IMR-90 (cell line): Measurements from ENCODE around the gene ANGPTL1. TPM values are rescaled to one million over a fixed set of nuclear protein-coding genes. Genes with fewer than 3 reads are reported as not detected.

ENCODE experiments used
- ATAC-seq: fragments of 200-7000 bp; cut with Tn5 transposase; 2 replicates; pipeline ENCODE4 v1.9.1; 2020; ENCODE audit warnings: low read depth, mild to moderate bottlenecking, moderate library complexity
- BruUV-seq: library from RNA; stranded (reverse); fragments of 400-500 nt; replicated peaks from 2 replicates; lab custom pipeline; 2021; lab: Mats Ljungman, UMichigan
- CTCF ChIA-PET: fragments of 300-600 bp; formaldehyde crosslinking; extraction: SDS; loops from one replicate; lab custom pipeline; 2021; ENCODE audit warnings: antibody characterized with exemption; lab: Yijun Ruan, JAX
- POLR2A ChIA-PET: fragments of 300-600 bp; sonication (Branson Sonifier 250); formaldehyde crosslinking; loops from one replicate; lab custom pipeline; 2022; ENCODE audit warnings: antibody characterized with exemption; ENCODE audit not compliant: unreplicated experiment; lab: Charles Lee
- DNase-seq: peaks from one replicate; pipeline ENCODE4 v3.0.0; 2013
- H2AFZ ChIP-seq: replicated peaks from 2 replicates; pipeline ENCODE3; 2013; ENCODE audit warnings: low read length, mild to moderate bottlenecking; ENCODE audit not compliant: poor library complexity
- H2AK5ac ChIP-seq: 2 replicates; pipeline ENCODE4 v1.6.1; 2013; ENCODE audit warnings: low read depth, low read length, inconsistent platforms
- H2AK9ac ChIP-seq: replicated peaks from 2 replicates; pipeline ENCODE3; 2013; ENCODE audit warnings: mild to moderate bottlenecking, low read depth, low read length, moderate library complexity; ENCODE audit not compliant: poor library complexity
- H2BK120ac ChIP-seq: 2 replicates; pipeline ENCODE4 v1.6.1; 2013; ENCODE audit warnings: low read depth, low read length, inconsistent platforms
- H2BK15ac ChIP-seq: 3 replicates; pipeline ENCODE4 v1.6.1; 2013; ENCODE audit warnings: low read depth, low read length, inconsistent platforms
- H2BK20ac ChIP-seq: 2 replicates; pipeline ENCODE4 v1.6.1; 2013; ENCODE audit warnings: low read depth, mild to moderate bottlenecking, inconsistent platforms, low read length, moderate library complexity
- H2BK5ac ChIP-seq: 2 replicates; pipeline ENCODE4 v1.6.1; 2013; ENCODE audit warnings: mild to moderate bottlenecking, low read depth, low read length, inconsistent platforms; ENCODE audit not compliant: poor library complexity, severe bottlenecking
- H3K14ac ChIP-seq: replicated peaks from 2 replicates; pipeline ENCODE4 v1.6.1; 2013; ENCODE audit warnings: low read depth, low read length, inconsistent platforms
- H3K18ac ChIP-seq: 2 replicates; pipeline ENCODE4 v1.6.1; 2013; ENCODE audit warnings: low read depth, low read length, control low read depth
- H3K23ac ChIP-seq: 2 replicates; pipeline ENCODE4 v1.6.1; 2013; ENCODE audit warnings: low read depth, low read length, inconsistent platforms
- H3K27ac ChIP-seq: 2 replicates; pipeline ENCODE4 v1.5.1; 2013; ENCODE audit warnings: mild to moderate bottlenecking, control low read depth, low read length; ENCODE audit not compliant: insufficient read depth
- H3K27me3 ChIP-seq: 2 replicates; pipeline ENCODE4 v1.6.1; 2013; ENCODE audit warnings: low read length; ENCODE audit not compliant: control insufficient read depth, insufficient read depth
- H3K36me3 ChIP-seq: 2 replicates; pipeline ENCODE4 v1.6.1; 2013; ENCODE audit warnings: low read length, mixed read lengths; ENCODE audit not compliant: control insufficient read depth, insufficient read depth
- H3K4ac ChIP-seq: 2 replicates; pipeline ENCODE4 v1.6.1; 2013; ENCODE audit warnings: low read depth, low read length, inconsistent platforms
- H3K4me1 ChIP-seq: 2 replicates; pipeline ENCODE4 v1.6.1; 2013; ENCODE audit warnings: low read length, mixed read lengths; ENCODE audit not compliant: control insufficient read depth, insufficient read depth
- H3K4me2 ChIP-seq: 2 replicates; pipeline ENCODE4 v1.6.1; 2013; ENCODE audit warnings: low read depth, mild to moderate bottlenecking, control low read depth, low read length, moderate library complexity
- H3K4me3 ChIP-seq: 2 replicates; pipeline ENCODE4 v1.5.1; 2013; ENCODE audit warnings: low read depth, mild to moderate bottlenecking, control low read depth, low read length, moderate library complexity; ENCODE audit not compliant: insufficient read depth
- H3K56ac ChIP-seq: 2 replicates; pipeline ENCODE4 v1.6.1; 2013; ENCODE audit warnings: low read length, inconsistent platforms; ENCODE audit not compliant: insufficient read depth; ENCODE audit errors: extremely low read depth
- H3K79me1 ChIP-seq, 2 experiments: 2 replicates each; pipeline ENCODE4 v1.6.1; 2013; ENCODE audit warnings: low read length in 2 of 2, inconsistent platforms in 1 of 2, low read depth in 1 of 2
- H3K9ac ChIP-seq: 2 replicates; pipeline ENCODE4 v1.6.1; 2013; ENCODE audit warnings: low read depth, low read length, control low read depth
- H3K9me1 ChIP-seq: 2 replicates; pipeline ENCODE4 v1.6.1; 2013; ENCODE audit warnings: low read length, inconsistent platforms; ENCODE audit not compliant: insufficient read depth
- H3K9me3 ChIP-seq: 2 replicates; pipeline ENCODE4 v1.6.1; 2013; ENCODE audit warnings: low read length; ENCODE audit not compliant: control insufficient read depth, insufficient read depth
- H4K20me1 ChIP-seq: 2 replicates; pipeline ENCODE4 v1.6.1; 2013; ENCODE audit warnings: low read length, inconsistent platforms; ENCODE audit not compliant: insufficient read depth
- H4K5ac ChIP-seq: 2 replicates; pipeline ENCODE4 v1.6.1; 2013; ENCODE audit warnings: mild to moderate bottlenecking, low read depth, low read length, control low read depth
- H4K8ac ChIP-seq, 2 experiments: 2 replicates each; pipeline ENCODE4 v1.6.1; 2013; ENCODE audit warnings: low read depth in 2 of 2, low read length in 2 of 2, control low read depth in 1 of 2, inconsistent platforms in 1 of 2
- H4K91ac ChIP-seq: 2 replicates; pipeline ENCODE4 v1.6.1; 2013; ENCODE audit warnings: low read depth, low read length, inconsistent platforms; ENCODE audit not compliant: insufficient read depth
- BHLHE40 ChIP-seq: fragments of 150-350 bp; IDR thresholded peaks from 2 replicates; pipeline ENCODE4 v1.6.1; 2016; ENCODE audit warnings: mild to moderate bottlenecking, low read depth, low read length
- MAZ ChIP-seq: IDR thresholded peaks from 2 replicates; pipeline ENCODE4 v1.6.1; 2012; ENCODE audit warnings: low read depth, mild to moderate bottlenecking, low read length, improper control_type of control experiment, moderate library complexity, borderline replicate concordance
- RCOR1 ChIP-seq: IDR thresholded peaks from 2 replicates; pipeline ENCODE4 v1.6.1; 2012; ENCODE audit warnings: mild to moderate bottlenecking, low read length, improper control_type of control experiment; ENCODE audit not compliant: insufficient replicate concordance
- USF2 ChIP-seq: fragments of 150-350 bp; IDR thresholded peaks from 2 replicates; pipeline ENCODE4 v1.6.1; 2017; ENCODE audit warnings: mild to moderate bottlenecking, antibody characterized with exemption, low read length, low read depth
- WGBS, 2 experiments: methylation state at CpG; one replicate each; pipeline versions ENCODE4 v1.1.5 to v1.1.7; 2013; ENCODE audit warnings: missing lambda C conversion rate in 2 of 2; ENCODE audit not compliant: insufficient read length in 1 of 2; ENCODE audit errors: extremely low coverage in 2 of 2; 5-methylcytosine and 5-hydroxymethylcytosine counted together
- dilution Hi-C: fragments of 300-500 bp; cut with HindIII; formaldehyde crosslinking; loops from one replicate; pipeline ENCODE4 v1.14.3; 2018; ENCODE audit warnings: low sequenced_read_pairs; ENCODE audit not compliant: unreplicated experiment
- in situ Hi-C: fragments of 300-500 bp; cut with MboI; formaldehyde crosslinking; loops from 3 replicates; pipeline ENCODE4 v1.14.3; 2019; ENCODE audit warnings: low sequenced_read_pairs, inconsistent platforms, mixed read lengths
- intact Hi-C: fragments of 100-400 bp; cut with micrococcal nuclease; formaldehyde crosslinking; loops from 2 replicates; pipeline ENCODE4 v1.10.0; 2022
- polyA plus RNA-seq, 3 experiments: library from polyadenylated mRNA; depleted of rRNA; stranded (reverse); fragments of >200 nt; gene quantifications; 2 replicates each; pipeline ENCODE4 v1.2.3, GENCODE V29; 2012; ENCODE audit warnings: low replicate concordance in 1 of 3
- total RNA-seq: library from RNA; depleted of rRNA; stranded (reverse); fragments of >200 nt; gene quantifications from 2 replicates; pipeline ENCODE4 v1.2.3, GENCODE V29; 2012

ANGPTL1 gene
- total and polyA plus RNA-seq, 2 of the 4 experiments (the other 2 are of a cell fraction) = under 0.01 to 0.03 TPM

GRCh38 chr1:178868706-178869105, 2.2 kb downstream of the ANGPTL1 start:
- Histone ChIP-seq H3K4me3 (no peak overlapping the region), H2BK20ac (no peak overlapping the region), H4K20me1 (no peaks in the 10 kb centered on the region), H3K9me3 (no peaks in the 10 kb centered on the region), H3K9me1 (peaks cover 7% of the 10 kb centered on the region; the same call in 1 of the 2 replicates), H3K79me1 (peaks cover 6 to 10% of the 10 kb centered on the region in 2 experiments; a peak in 2 of 4 replicates), H3K23ac (no peak overlapping the region), H3K56ac (no peak overlapping the region), H3K14ac (no peak overlapping the region), H3K36me3 (peaks cover 6% of the 10 kb centered on the region), H3K4me1 (peaks cover 5% of the 10 kb centered on the region), H3K9ac (no peak overlapping the region), H3K4me2 (no peak overlapping the region), H3K27me3 (no peaks in the 10 kb centered on the region), H2BK15ac (no peak overlapping the region), H2BK120ac (no peak overlapping the region), H2AK9ac (no peak overlapping the region), H2AFZ (no peak overlapping the region), H2AK5ac (no peak overlapping the region), H2BK5ac (no peak overlapping the region), H3K18ac (no peak overlapping the region), H4K8ac (no peak overlapping the region), H4K5ac (no peak overlapping the region), H3K27ac (no peak overlapping the region), H3K4ac (no peak overlapping the region), H4K91ac (no peak overlapping the region)
- POLR2A ChIA-PET = no interaction called here
- no CpG with 5 or more reads among the region's 1 CpG for WGBS, 2 experiments
- BruUV-seq = no TSS peak
- intact Hi-C loops = loop anchor here (5.0 kb wide), 1 partner anchor 326 kb away; no protein-coding TSS in a partner anchor
- no peak for ATAC-seq
- dilution Hi-C loops = no loop called here
- in situ Hi-C loops = no loop called here
- TF ChIP-seq RCOR1 = no peak
- TF ChIP-seq USF2 = no peak
- TF ChIP-seq BHLHE40 = no peak
- no peak for TF ChIP-seq MAZ
- CTCF ChIA-PET = no interaction called here
- DNase-seq = no peak
